ENCODE data around the gene ZNF839.

ZNF839 gene

GRCh38 chr14:102378830-102379229 is 59.3 kb downstream of the ZNF839 start:
- DNase-seq (ENCODE audit: low read depth, low spot score): no peak

- no peak for DNase-seq (ENCODE audit: low read depth, low spot score)
Measured at GRCh38 chr14:102387086-102387485, 67.5 kb downstream of the ZNF839 start.

GRCh38 chr14:102389246-102389645 is 69.7 kb downstream of the ZNF839 start:
- no peak for DNase-seq (ENCODE audit: low read depth, low spot score)

GRCh38 chr14:102390064-102390855 is 70.7 kb downstream of the ZNF839 start:
- no peak for DNase-seq (ENCODE audit: low read depth, low spot score)
